Measurements from ENCODE around the gene IL34. TPM values are rescaled to one million over a fixed set of nuclear protein-coding genes. Genes with fewer than 3 reads are reported as not detected.

Gene IL34
- total RNA-seq, 1 donor from 2014 or later = 1.7 TPM

GRCh38 chr16:70678121-70678897, 31.9 kb downstream of the IL34 start:
- no peak for DNase-seq

GRCh38 chr16:70678898-70679670, 32.7 kb downstream of the IL34 start:
- no peak for DNase-seq

- no peak for DNase-seq
Measured at GRCh38 chr16:70679671-70680494, 33.5 kb downstream of the IL34 start.

- no peak for DNase-seq
Measured at GRCh38 chr16:70680495-70681381, 34.4 kb downstream of the IL34 start.

GRCh38 chr16:70681382-70682238, 35.3 kb downstream of the IL34 start:
- DNase-seq = peak; percentile 49

GRCh38 chr16:70682239-70683145, 36.1 kb downstream of the IL34 start:
- DNase-seq = no peak

GRCh38 chr16:70683146-70683944, 37.0 kb downstream of the IL34 start:
- DNase-seq = no peak

GRCh38 chr16:70684146-70685060, 38.0 kb downstream of the IL34 start:
- DNase-seq = no peak

GRCh38 chr16:70685061-70685937, 38.9 kb downstream of the IL34 start:
- no peak for DNase-seq

GRCh38 chr16:70685938-70686375, 39.6 kb downstream of the IL34 start, which contains the start of gene MTSS2:
Gene MTSS2 (minus strand): TSS chr16:70686053. CDS start chr16:70685791, 262 bp downstream.
- DNase-seq = peak; percentile 68

- no peak for DNase-seq
Measured at GRCh38 chr16:70686376-70687101, 40.2 kb downstream of the IL34 start.

- no peak for DNase-seq
Measured at GRCh38 chr16:70687102-70687511, 40.7 kb downstream of the IL34 start.

- DNase-seq = no peak
Measured at GRCh38 chr16:70687671-70688245, 41.4 kb downstream of the IL34 start.

- DNase-seq = peak; percentile 82
Measured at GRCh38 chr16:70688246-70688742, 41.9 kb downstream of the IL34 start.
